Natural killer cell (primary cell): Measurements from ENCODE around the gene HYOU1. TPM values are rescaled to one million over a fixed set of nuclear protein-coding genes. Genes with fewer than 3 reads are reported as not detected.
"Not testable (repeated sequence)": the region's sequence is repeated elsewhere in the genome, so short reads cannot be mapped to it uniquely, and the experiment has no call there.

Experiments
- ATAC-seq, 3 donors: fragments of 150-1000 bp in 2 of 3; fragments of 200-7000 bp in 1 of 3; cut with Tn5 transposase; 1 replicate in 1 of 3; 2 replicates in 2 of 3; pipeline ENCODE4 v1.10.0; 2021; ENCODE audit warnings: mild to moderate bottlenecking in 2 of 3, moderate library complexity in 2 of 3
- DNase-seq, 2 donors: peaks; one replicate each; pipeline versions ENCODE4 v3.0.0 to v3.0.0-alpha.2; 2013 to 2021; ENCODE audit warnings: mixed read lengths in 1 of 2
- H3K27ac ChIP-seq: one replicate; pipeline ENCODE4 v1.5.1; 2013; ENCODE audit warnings: mild to moderate bottlenecking, low read length
- H3K27me3 ChIP-seq: one replicate; pipeline ENCODE4 v1.6.1; 2013; ENCODE audit warnings: low read length; ENCODE audit not compliant: control insufficient read depth, insufficient read depth
- H3K36me3 ChIP-seq: one replicate; pipeline ENCODE4 v1.6.1; 2013; ENCODE audit warnings: low read length; ENCODE audit not compliant: control insufficient read depth, insufficient read depth
- H3K4me1 ChIP-seq: one replicate; pipeline ENCODE4 v1.6.1; 2013; ENCODE audit warnings: low read length; ENCODE audit not compliant: control insufficient read depth, insufficient read depth
- H3K4me3 ChIP-seq: one replicate; pipeline ENCODE4 v1.5.1; 2013; ENCODE audit warnings: low read length
- H3K9me3 ChIP-seq: one replicate; pipeline ENCODE4 v1.6.1; 2013; ENCODE audit warnings: low read length; ENCODE audit not compliant: control insufficient read depth, insufficient read depth
- H3K27ac Mint-ChIP-seq, 2 donors: one replicate each; pipeline ENCODE4 v1.8.0; 2022; ENCODE audit warnings: mild to moderate bottlenecking in 2 of 2, mixed read lengths in 2 of 2, moderate library complexity in 1 of 2
- H3K27me3 Mint-ChIP-seq, 2 donors: one replicate each; pipeline ENCODE4 v1.8.0; 2022; ENCODE audit warnings: low read depth in 2 of 2, mixed read lengths in 2 of 2
- H3K36me3 Mint-ChIP-seq: one replicate; pipeline ENCODE4 v1.8.0; 2022; ENCODE audit warnings: mixed read lengths
- H3K4me1 Mint-ChIP-seq, 2 donors: one replicate each; pipeline ENCODE4 v1.8.0; 2022; ENCODE audit warnings: mixed read lengths in 2 of 2
- H3K4me3 Mint-ChIP-seq: one replicate; pipeline ENCODE4 v1.8.0; 2022; ENCODE audit warnings: mild to moderate bottlenecking, moderate library complexity, mixed read lengths
- H3K9me3 Mint-ChIP-seq, 2 donors: one replicate each; pipeline ENCODE4 v1.8.0; 2022; ENCODE audit warnings: mixed read lengths in 2 of 2
- WGBS: methylation state at CpG from one replicate; pipeline ENCODE4 v1.1.7; 2013; ENCODE audit warnings: missing lambda C conversion rate; ENCODE audit not compliant: insufficient coverage; 5-methylcytosine and 5-hydroxymethylcytosine counted together
- intact Hi-C: fragments of 100-400 bp; cut with micrococcal nuclease; formaldehyde crosslinking; loops from one replicate; pipeline ENCODE4 v1.14.2; 2022
- total RNA-seq, 4 donors: library from RNA; stranded (reverse); fragments of 120-200 nt in 1 of 4; gene quantifications; one replicate each; pipeline versions ENCODE4 v1.2.3 to v1.2.4, GENCODE V29; 2013 to 2022
- TF ChIP-seq, protein P1 (sequence below): fragments of 200-600 bp; IDR thresholded peaks from one replicate; pipeline ENCODE4 v1.8.0; 2022; ENCODE audit warnings: antibody characterized with exemption

HYOU1 gene
- total RNA-seq, 3 donors from 2014 or later (not counting 1 experiment from before 2014, with no cell fraction given) = 114 to 146 (median 123) TPM

DNA sequence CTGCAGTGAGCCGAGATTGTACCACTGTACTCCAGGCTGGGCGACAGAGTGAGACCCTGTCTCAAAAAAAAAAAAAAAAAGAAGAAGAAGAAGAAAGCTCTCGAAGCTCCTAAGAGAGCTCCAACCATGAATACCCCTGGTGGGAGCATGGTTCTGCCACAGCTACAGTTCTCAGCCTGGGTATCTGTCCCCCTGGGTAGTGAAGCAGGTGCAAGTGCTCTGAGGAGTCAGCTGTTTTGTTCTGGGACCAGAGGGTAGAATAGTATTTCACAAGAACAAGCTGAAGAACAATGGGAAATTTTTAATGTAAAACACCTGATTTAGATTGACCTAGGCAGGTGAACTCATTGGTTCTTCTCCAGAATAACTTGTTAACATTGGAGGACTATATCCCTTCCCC is 4.3 kb upstream of the HYOU1 start:
- Histone ChIP-seq H3K4me1 (peaks cover 13% of the 10 kb centered on the region), H3K27me3 (no peaks in the 10 kb centered on the region), H3K9me3 (no peaks in the 10 kb centered on the region), H3K4me3 (no peak overlapping the region), H3K36me3 (no peaks in the 10 kb centered on the region), H3K27ac (no peak overlapping the region)
- no peaks in the 10 kb centered on the region for H3K27me3 Mint-ChIP-seq
- ATAC-seq = no peak
- H3K9me3 Mint-ChIP-seq = no peaks in the 10 kb centered on the region
- H3K36me3 Mint-ChIP-seq = no peaks in the 10 kb centered on the region
- intact Hi-C loops = no loop called here
- no peak for DNase-seq
- peaks cover 18 to 27% of the 10 kb centered on the region in 2 donors for H3K4me1 Mint-ChIP-seq
- no peak overlapping the region for H3K4me3 Mint-ChIP-seq
- no peak overlapping the region for H3K27ac Mint-ChIP-seq
- 100% methylated on average over 3 of the region's 3 CpGs for WGBS
- TF ChIP-seq, protein P1, sequence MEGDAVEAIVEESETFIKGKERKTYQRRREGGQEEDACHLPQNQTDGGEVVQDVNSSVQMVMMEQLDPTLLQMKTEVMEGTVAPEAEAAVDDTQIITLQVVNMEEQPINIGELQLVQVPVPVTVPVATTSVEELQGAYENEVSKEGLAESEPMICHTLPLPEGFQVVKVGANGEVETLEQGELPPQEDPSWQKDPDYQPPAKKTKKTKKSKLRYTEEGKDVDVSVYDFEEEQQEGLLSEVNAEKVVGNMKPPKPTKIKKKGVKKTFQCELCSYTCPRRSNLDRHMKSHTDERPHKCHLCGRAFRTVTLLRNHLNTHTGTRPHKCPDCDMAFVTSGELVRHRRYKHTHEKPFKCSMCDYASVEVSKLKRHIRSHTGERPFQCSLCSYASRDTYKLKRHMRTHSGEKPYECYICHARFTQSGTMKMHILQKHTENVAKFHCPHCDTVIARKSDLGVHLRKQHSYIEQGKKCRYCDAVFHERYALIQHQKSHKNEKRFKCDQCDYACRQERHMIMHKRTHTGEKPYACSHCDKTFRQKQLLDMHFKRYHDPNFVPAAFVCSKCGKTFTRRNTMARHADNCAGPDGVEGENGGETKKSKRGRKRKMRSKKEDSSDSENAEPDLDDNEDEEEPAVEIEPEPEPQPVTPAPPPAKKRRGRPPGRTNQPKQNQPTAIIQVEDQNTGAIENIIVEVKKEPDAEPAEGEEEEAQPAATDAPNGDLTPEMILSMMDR = no peak

DNA sequence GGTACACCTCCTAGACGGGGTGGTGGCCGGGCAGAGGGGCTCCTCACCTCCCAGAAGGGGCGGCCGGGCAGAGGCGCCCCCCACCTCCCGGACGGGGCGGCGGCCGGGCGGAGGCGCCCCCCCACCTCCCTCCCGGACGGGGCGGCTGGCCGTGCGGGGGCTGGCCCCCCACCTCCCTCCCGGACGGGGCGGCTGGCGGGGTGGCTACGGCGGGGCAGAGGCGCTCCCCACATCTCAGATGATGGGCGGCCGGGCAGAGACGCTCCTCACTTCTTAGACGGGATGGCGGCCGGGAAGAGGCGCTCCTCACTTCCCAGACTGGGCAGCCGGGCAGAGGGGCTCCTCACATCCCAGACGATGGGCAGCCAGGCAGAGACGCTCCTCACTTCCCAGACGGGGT is 2.1 kb upstream of the HYOU1 start:
- not testable (repeated sequence) for H3K36me3 Mint-ChIP-seq, H3K27me3 ChIP-seq, H3K9me3 ChIP-seq, H3K4me3 ChIP-seq, ATAC-seq, H3K4me3 Mint-ChIP-seq, H3K27ac Mint-ChIP-seq, DNase-seq, H3K9me3 Mint-ChIP-seq, H3K27ac ChIP-seq, H3K27me3 Mint-ChIP-seq
- peaks cover 27 to 34% of the 10 kb centered on the region in 2 donors for H3K4me1 Mint-ChIP-seq
- Histone ChIP-seq H3K36me3 (peaks cover 14% of the 10 kb centered on the region), H3K4me1 (peaks cover 24% of the 10 kb centered on the region)
- 97% methylated on average over 24 of the region's 35 CpGs for WGBS
- intact Hi-C loops = loop anchor here (5.0 to 10.0 kb wide), 2 partner anchors 42 to 136 kb away; partner anchors contain the start of genes RPS25 and TRAPPC4

DNA sequence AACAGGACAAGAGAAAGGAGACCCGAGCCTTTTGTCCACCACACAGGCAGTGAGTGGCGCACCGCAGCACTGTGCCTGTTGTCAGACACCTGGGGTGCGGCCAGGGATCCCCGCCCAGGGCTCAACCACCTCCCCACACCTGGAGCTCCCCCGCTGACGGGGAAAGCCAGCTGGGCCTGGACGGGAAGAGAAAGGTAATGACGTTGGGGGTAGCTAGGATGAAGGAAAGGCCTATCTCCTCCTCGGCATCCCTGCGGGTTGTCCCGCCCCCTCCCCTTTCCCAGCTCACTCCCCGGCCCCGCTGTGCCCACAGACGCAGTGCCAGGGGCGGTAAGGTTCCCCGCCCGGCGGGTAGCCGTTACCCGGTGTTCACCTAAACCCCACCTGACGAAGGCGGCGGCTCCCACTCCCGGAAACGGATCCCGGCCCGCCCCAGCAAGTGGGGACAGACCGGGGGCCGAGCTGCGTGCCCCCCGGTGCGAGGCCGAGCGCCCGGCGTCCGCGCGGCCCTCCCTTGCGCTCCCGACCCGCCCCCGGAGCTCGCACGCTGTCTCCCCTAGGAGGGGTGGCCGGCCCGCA is 495 bp downstream of the HYOU1 start:
- WGBS = under 1% methylated on average over 43 of the region's 48 CpGs
- DNase-seq (peak; percentile 40 to 71), ATAC-seq (peak in 2 of 3 donors; percentile 0)
- no peaks in the 10 kb centered on the region for H3K27me3 ChIP-seq
- intact Hi-C loops = loop anchor here (2.0 to 10.0 kb wide), 3 partner anchors 26 to 138 kb away; partner anchors contain the start of genes RPS25, SLC37A4 and TRAPPC4
- H3K36me3 ChIP-seq = peaks cover 40% of the 10 kb centered on the region
- peaks cover 24% of the 10 kb centered on the region for H3K4me1 ChIP-seq
- H3K4me3 ChIP-seq = peak overlapping the region; percentile 70
- TF ChIP-seq, protein P1 = no peak
- Mint-ChIP-seq H3K4me1 (peaks cover 33 to 51% of the 10 kb centered on the region in 2 donors), H3K9me3 (no peaks in the 10 kb centered on the region), H3K27me3 (no peaks in the 10 kb centered on the region), H3K4me3 (peak overlapping the region; percentile 98), H3K36me3 (peaks cover 14% of the 10 kb centered on the region), H3K27ac (peak overlapping the region; percentile 96 to 98)
- H3K9me3 ChIP-seq = no peaks in the 10 kb centered on the region
- H3K27ac ChIP-seq = peak overlapping the region; percentile 77

DNA sequence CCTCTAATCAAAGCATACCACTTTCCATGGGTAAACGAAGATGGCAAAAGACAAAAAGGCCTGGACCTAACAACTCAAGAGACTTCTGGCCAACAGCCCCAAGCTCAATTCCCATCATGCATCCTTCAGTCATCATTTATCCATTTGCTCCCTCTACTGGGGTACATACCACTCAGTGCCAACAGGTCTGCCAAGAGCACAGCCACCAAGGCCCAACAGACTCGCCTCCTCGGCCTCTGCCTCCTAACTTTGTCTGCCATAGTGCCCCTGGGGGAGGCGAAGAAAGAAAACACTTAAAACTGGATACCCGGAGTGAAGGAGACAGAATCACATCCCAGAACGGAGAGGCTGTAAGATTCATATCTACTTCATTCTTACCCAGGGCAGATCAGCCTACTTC is 1.1 kb downstream of the HYOU1 start:
- Mint-ChIP-seq H3K9me3 (no peaks in the 10 kb centered on the region), H3K27me3 (no peaks in the 10 kb centered on the region), H3K4me1 (peaks cover 33 to 51% of the 10 kb centered on the region in 2 donors), H3K27ac (peak overlapping the region; percentile 96 to 98), H3K36me3 (peaks cover 14% of the 10 kb centered on the region), H3K4me3 (peak overlapping the region; percentile 98)
- no peak for ATAC-seq
- intact Hi-C loops = loop anchor here (2.0 to 10.0 kb wide), 3 partner anchors 25 to 139 kb away; partner anchors contain the start of genes RPS25, SLC37A4 and TRAPPC4
- WGBS = 79% methylated on average over 6 of the region's 6 CpGs
- H3K36me3 ChIP-seq = peaks cover 44% of the 10 kb centered on the region
- H3K4me3 ChIP-seq = peak overlapping the region; percentile 70
- H3K27me3 ChIP-seq = no peaks in the 10 kb centered on the region
- peak in 1 of 2 donors; percentile 44 for DNase-seq
- no peaks in the 10 kb centered on the region for H3K9me3 ChIP-seq
- peaks cover 24% of the 10 kb centered on the region for H3K4me1 ChIP-seq
- H3K27ac ChIP-seq = peak overlapping the region; percentile 77
- TF ChIP-seq, protein P1 = no peak
